Colonic mucosa (tissue), 4 donors: ENCODE measurements around the gene SUN3. TPM values are rescaled to one million over a fixed set of nuclear protein-coding genes. Genes with fewer than 3 reads are reported as not detected.
A peak's percentile ranks its signal among the peaks of the same experiment; 100 is the strongest.

Experiments used
- DNase-seq: peaks from one replicate; pipeline ENCODE4 v3.0.0-alpha.2; 2020
- H3K27ac ChIP-seq: fragments of 200-600 bp; one replicate; pipeline ENCODE4 v1.8.0; 2021
- H3K27me3 ChIP-seq: fragments of 200-600 bp; one replicate; pipeline ENCODE4 v1.8.0; 2021
- H3K36me3 ChIP-seq: fragments of 200-600 bp; one replicate; pipeline ENCODE4 v1.8.0; 2021
- H3K4me1 ChIP-seq: fragments of 200-600 bp; one replicate; pipeline ENCODE4 v1.8.0; 2021; ENCODE audit warnings: mild to moderate bottlenecking
- H3K4me3 ChIP-seq: fragments of 200-600 bp; one replicate; pipeline ENCODE4 v1.8.0; 2021
- H3K9ac ChIP-seq, 2 donors: one replicate each; pipeline ENCODE4 v1.7.0; 2013; ENCODE audit warnings: control low read depth in 2 of 2, low read depth in 2 of 2, low read length in 2 of 2
- H3K9me3 ChIP-seq: fragments of 200-600 bp; one replicate; pipeline ENCODE4 v1.8.0; 2021
- CTCF ChIP-seq: fragments of 200-600 bp; IDR thresholded peaks from one replicate; pipeline ENCODE4 v1.8.0; 2022; ENCODE audit warnings: antibody characterized with exemption, mild to moderate bottlenecking
- intact Hi-C: fragments of 100-400 bp; cut with DNase I; formaldehyde crosslinking; loops from one replicate; pipeline ENCODE4 v1.14.1; 2022
- total RNA-seq, 2 donors: library from RNA; stranded (reverse); fragmentation: NEBNext Ultra II Directional in 1 of 2; extraction: Animal tissue kit (Norgen Biotek cat#: 25700) in 1 of 2; gene quantifications; one replicate each; pipeline ENCODE4 v1.2.1, GENCODE V29; 2021
- donor health status: healthy.
- donor health status: DM: no; HTN: no; CAD: no.
- donor health status: DM: no; HTN: no; CAD: no.

Gene SUN3
- total RNA-seq, 2 donors from 2014 or later = not detected

- intact Hi-C loops = no loop called here
- Histone ChIP-seq H3K9me3 (no peaks in the 10 kb centered on the region), H3K36me3 (no peaks in the 10 kb centered on the region), H3K27me3 (no peaks in the 10 kb centered on the region), H3K4me1 (no peaks in the 10 kb centered on the region), H3K4me3 (no peak overlapping the region), H3K9ac (peak overlapping the region in 1 of 2 donors; percentile 41), H3K27ac (peak overlapping the region; percentile 77)
- no peak for DNase-seq
- no peak for TF ChIP-seq CTCF
Measured at GRCh38 chr7:47951374-47951773, 77.5 kb downstream of the SUN3 start.

- H3K27ac ChIP-seq = peak overlapping the region; percentile 77
- TF ChIP-seq CTCF = no peak
- DNase-seq = peak; percentile 70
Measured at GRCh38 chr7:47950714-47951113, 78.2 kb downstream of the SUN3 start.

GRCh38 chr7:47949703-47950102 lies 79.2 kb downstream of the SUN3 start:
- Histone ChIP-seq H3K36me3 (no peaks in the 10 kb centered on the region), H3K9me3 (no peaks in the 10 kb centered on the region), H3K27ac (no peak overlapping the region), H3K4me3 (no peak overlapping the region), H3K9ac (no peak overlapping the region), H3K27me3 (no peaks in the 10 kb centered on the region), H3K4me1 (no peaks in the 10 kb centered on the region)
- DNase-seq = no peak
- no peak for TF ChIP-seq CTCF
- intact Hi-C loops = no loop called here

More at GRCh38 chr7:47950714-47951113, 78.2 kb downstream of the SUN3 start:
- Histone ChIP-seq H3K9me3 (no peaks in the 10 kb centered on the region), H3K27me3 (no peaks in the 10 kb centered on the region), H3K36me3 (no peaks in the 10 kb centered on the region), H3K4me3 (no peak overlapping the region), H3K9ac (peak overlapping the region in 1 of 2 donors; percentile 41), H3K4me1 (no peaks in the 10 kb centered on the region)
- intact Hi-C loops = no loop called here

- Histone ChIP-seq H3K27me3 (no peaks in the 10 kb centered on the region), H3K4me1 (no peaks in the 10 kb centered on the region), H3K9me3 (no peaks in the 10 kb centered on the region), H3K4me3 (no peak within 1 kb of the TSS), H3K36me3 (no peaks in the 10 kb centered on the region), H3K9ac (no peak within 1 kb of the TSS), H3K27ac (no peak within 1 kb of the TSS)
- DNase-seq = no peak
- intact Hi-C loops = no loop called here
- no peak for TF ChIP-seq CTCF
Measured at GRCh38 chr7:47948141-47948790, 80.6 kb downstream of the SUN3 start, which contains the start of gene PKD1L1. Gene PKD1L1, minus strand, starts transcription at chr7:47948466. Its CDS starts 26 bp downstream, at chr7:47948440.

- intact Hi-C loops = no loop called here
- Histone ChIP-seq H3K4me3 (no peak overlapping the region), H3K27me3 (no peaks in the 10 kb centered on the region), H3K4me1 (no peaks in the 10 kb centered on the region), H3K9ac (no peak overlapping the region), H3K27ac (no peak overlapping the region), H3K36me3 (no peaks in the 10 kb centered on the region), H3K9me3 (no peaks in the 10 kb centered on the region)
- no peak for DNase-seq
- TF ChIP-seq CTCF = no peak
Measured at GRCh38 chr7:47947355-47947749, 81.6 kb downstream of the SUN3 start.
